HG02798 (cell line): ENCODE data around the gene PAWR.
"Not testable (repeated sequence)": the region's sequence is repeated elsewhere in the genome, so short reads cannot be mapped to it uniquely, and the experiment has no call there.

ENCODE experiments used
- ATAC-seq: cut with Tn5 transposase; IDR thresholded peaks from one replicate; pipeline ENCODE4 v1.9.1; 2021; ENCODE audit warnings: mild to moderate bottlenecking; ENCODE audit not compliant: unreplicated experiment, poor library complexity

PAWR gene

GRCh38 chr12:79597910-79598309 is 92.9 kb downstream of the PAWR start:
- ATAC-seq, result no peak

- ATAC-seq, result no peak
Observed at GRCh38 chr12:79596719-79597350, 93.9 kb downstream of the PAWR start.

GRCh38 chr12:79595273-79595672 is 95.5 kb downstream of the PAWR start:
- no peak for ATAC-seq

GRCh38 chr12:79592865-79593264 is 97.9 kb downstream of the PAWR start:
- ATAC-seq, result no peak

GRCh38 chr12:79591988-79592387 is 98.8 kb downstream of the PAWR start:
- no peak for ATAC-seq

- ATAC-seq, result no peak
Observed at GRCh38 chr12:79590751-79591150, 100.0 kb downstream of the PAWR start.

- no peak for ATAC-seq
Observed at GRCh38 chr12:79587368-79587767, 103.4 kb downstream of the PAWR start.

- ATAC-seq, result no peak
Observed at GRCh38 chr12:79585147-79585546, 105.6 kb downstream of the PAWR start.

GRCh38 chr12:79573820-79574219 is 116.9 kb downstream of the PAWR start:
- ATAC-seq, result no peak

- ATAC-seq, result no peak
Observed at GRCh38 chr12:79569679-79570078, 121.1 kb downstream of the PAWR start.

GRCh38 chr12:79567175-79567563 is 123.6 kb downstream of the PAWR start:
- no peak for ATAC-seq

GRCh38 chr12:79566452-79567174 is 124.2 kb downstream of the PAWR start:
- no peak for ATAC-seq

GRCh38 chr12:79564727-79565350 is 125.9 kb downstream of the PAWR start:
- ATAC-seq, result not testable (repeated sequence)

GRCh38 chr12:79563021-79563740 is 127.6 kb downstream of the PAWR start:
- ATAC-seq, result no peak

GRCh38 chr12:79561401-79562132 is 129.2 kb downstream of the PAWR start:
- no peak for ATAC-seq

- ATAC-seq, result no peak
Observed at GRCh38 chr12:79560225-79560889, 130.4 kb downstream of the PAWR start.

- no peak for ATAC-seq
Observed at GRCh38 chr12:79559591-79559990, 131.2 kb downstream of the PAWR start.

GRCh38 chr12:79558924-79559469 is 131.8 kb downstream of the PAWR start:
- no peak for ATAC-seq

GRCh38 chr12:79557690-79558315 is 133.0 kb downstream of the PAWR start:
- no peak for ATAC-seq
